Measurements from ENCODE around the gene SPAM1. TPM values are rescaled to one million over a fixed set of nuclear protein-coding genes. Genes with fewer than 3 reads are reported as not detected.

SPAM1 gene
- total RNA-seq, 2 experiments from 2014 or later = not detected

DNA sequence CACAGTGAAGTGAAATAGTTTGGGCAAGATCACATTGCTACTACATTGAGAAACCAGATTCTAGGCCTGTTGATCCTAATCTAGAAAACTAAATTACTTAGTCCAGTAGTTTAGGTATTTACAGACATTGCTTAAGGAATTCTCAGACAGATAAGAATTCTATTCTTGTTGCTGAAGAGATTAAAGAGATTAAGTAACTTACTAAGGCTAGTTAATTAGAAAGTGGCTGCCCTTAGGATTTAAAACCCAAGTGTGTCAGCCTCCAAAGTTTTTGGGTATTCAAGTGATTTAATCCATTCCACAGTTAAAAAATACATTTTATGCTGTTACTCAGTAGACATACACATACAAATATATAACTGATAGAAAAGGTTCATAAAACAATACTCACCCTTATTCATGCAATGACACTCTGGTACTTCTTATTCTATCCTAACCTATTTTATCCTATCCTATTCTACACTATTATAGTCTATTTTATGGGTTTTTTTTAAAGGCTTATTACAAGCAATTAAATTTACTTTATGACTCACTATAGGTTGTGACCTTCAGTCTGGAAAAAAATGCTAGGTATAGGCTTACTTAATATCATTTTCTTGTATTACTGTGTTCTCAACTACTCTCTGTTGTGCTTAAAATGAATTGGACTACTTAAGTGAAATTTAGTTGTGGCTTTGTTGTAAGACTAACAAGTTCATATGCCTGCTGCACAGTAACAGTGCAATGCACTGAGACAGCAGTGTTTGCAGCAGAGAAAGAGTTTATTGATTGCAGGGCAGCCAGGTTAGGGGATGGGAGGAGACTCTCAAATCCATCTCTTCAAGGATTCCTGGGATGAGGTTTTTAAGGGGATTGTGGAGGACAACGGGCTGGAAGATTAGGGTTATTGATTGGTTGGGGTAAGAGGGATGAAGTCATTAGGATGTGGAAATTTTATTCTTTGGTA lies 10.7 kb downstream of the SPAM1 start:
- Mint-ChIP-seq H3K4me3 (no peak overlapping the region), H3K36me3 (no peaks in the 10 kb centered on the region), H3K4me1 (no peaks in the 10 kb centered on the region), H3K9me3 (peaks cover 7% of the 10 kb centered on the region), H3K27ac (no peak overlapping the region), H3K27me3 (no peaks in the 10 kb centered on the region)
- DNase-seq = no peak

DNA sequence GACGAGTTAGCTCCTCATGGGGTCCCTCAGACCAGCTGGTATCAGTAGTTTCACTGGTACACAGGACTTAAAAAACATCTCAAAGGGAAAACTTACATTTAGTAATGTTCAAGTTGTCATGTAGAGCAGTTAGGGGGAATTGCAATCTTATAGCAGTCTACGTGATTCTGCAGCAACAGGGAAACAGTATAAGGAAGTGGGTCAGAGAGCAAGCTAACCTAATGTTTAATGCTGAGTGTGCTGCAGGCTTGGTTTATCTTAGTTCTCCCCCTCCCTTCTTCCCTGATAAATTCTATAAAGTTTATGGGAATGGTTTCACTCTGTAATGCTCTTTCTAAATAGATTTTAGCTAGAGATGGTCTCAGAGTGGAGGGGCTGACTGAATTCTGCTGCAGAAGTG lies 11.3 kb downstream of the SPAM1 start:
- no peak overlapping the region for H3K4me3 Mint-ChIP-seq
- no peak for DNase-seq
- H3K27ac Mint-ChIP-seq = no peak overlapping the region
- peaks cover 7% of the 10 kb centered on the region for H3K9me3 Mint-ChIP-seq
- no peaks in the 10 kb centered on the region for H3K36me3 Mint-ChIP-seq
- H3K27me3 Mint-ChIP-seq = peaks cover 5% of the 10 kb centered on the region
- no peaks in the 10 kb centered on the region for H3K4me1 Mint-ChIP-seq

DNA sequence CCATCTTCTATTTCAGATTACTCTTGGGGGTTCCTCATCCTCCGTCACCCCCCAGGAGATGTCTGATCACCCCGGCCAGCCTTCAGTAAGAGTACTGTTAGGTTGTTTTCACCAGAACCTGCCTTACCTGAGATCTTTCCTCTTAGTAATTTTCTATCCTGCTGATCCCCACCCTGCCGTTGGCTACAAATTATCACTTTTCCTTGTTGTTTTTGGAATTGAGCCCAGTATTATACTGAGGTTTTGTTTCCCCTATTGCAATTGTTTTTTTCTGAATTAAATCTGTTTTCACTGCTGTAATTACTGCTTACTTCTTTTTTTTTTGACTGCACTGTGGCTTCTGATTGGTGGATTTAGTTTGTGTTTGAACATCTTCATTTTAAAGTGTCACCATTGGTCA lies 14.7 kb downstream of the SPAM1 start:
- Mint-ChIP-seq H3K4me3 (no peak overlapping the region), H3K9me3 (peaks cover 7% of the 10 kb centered on the region), H3K4me1 (no peaks in the 10 kb centered on the region), H3K27ac (no peak overlapping the region), H3K36me3 (no peaks in the 10 kb centered on the region), H3K27me3 (peaks cover 11% of the 10 kb centered on the region)
- no peak for DNase-seq

DNA sequence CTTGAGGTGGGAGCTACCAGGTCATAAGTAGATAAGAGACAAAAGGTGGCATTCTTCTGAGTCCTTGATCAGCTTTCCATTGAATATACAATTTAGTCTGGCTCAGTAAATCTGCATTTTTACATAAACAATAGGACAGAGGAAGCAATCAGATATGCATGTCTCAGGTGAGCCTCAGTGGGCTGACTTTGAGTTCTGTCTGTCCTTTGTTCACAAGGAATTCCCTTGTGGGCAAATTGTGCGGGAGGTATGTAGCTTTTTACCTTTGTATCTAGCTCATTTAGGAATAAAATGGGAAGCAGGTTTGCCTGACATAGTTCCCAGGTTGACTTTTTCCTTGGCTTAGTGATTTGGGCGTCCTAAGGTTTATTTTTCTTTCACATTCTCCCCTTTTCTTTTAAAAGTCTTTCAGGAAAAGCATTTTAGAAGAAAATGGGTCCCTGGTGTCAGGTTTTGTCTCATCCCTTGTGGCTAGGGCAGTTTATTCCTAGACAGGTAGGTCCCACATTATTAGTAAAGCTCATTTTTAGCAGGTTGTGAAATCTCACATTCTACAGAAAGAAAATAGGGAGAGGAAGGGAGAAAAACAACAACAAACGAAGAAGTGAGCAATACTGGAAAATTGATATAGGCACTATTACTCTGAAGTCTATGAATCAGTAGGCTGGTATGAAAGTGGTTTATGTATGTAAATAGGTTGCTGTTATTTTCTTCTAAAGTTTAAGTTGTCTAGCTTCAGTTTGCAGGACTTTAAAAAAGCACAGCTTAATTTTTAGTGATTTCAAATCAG lies 16.5 kb downstream of the SPAM1 start:
- peaks cover 11% of the 10 kb centered on the region for H3K27me3 Mint-ChIP-seq
- no peaks in the 10 kb centered on the region for H3K36me3 Mint-ChIP-seq
- H3K4me3 Mint-ChIP-seq = no peak overlapping the region
- no peak for DNase-seq
- H3K4me1 Mint-ChIP-seq = no peaks in the 10 kb centered on the region
- H3K27ac Mint-ChIP-seq = no peak overlapping the region
- H3K9me3 Mint-ChIP-seq = peaks cover 2% of the 10 kb centered on the region

DNA sequence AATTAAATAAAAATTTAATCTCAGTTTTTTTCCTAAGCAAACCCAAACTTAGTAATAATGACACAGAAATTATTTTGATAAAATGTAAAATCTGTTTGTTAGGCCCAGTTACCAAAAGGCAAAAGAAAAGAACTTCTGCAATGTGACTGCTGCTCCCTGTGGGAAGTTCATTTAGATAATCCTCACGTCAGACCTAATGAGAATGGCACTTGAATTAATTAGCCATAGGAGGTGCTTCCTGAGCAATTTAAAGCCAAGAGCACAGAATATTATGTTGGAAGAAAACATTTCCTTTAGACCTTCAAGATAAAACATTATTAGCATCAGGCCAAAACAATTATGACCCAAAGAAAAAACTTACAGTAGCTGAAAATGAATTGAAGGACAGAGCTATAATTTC lies 19.4 kb downstream of the SPAM1 start:
- peaks cover 11% of the 10 kb centered on the region for H3K27me3 Mint-ChIP-seq
- no peaks in the 10 kb centered on the region for H3K9me3 Mint-ChIP-seq
- no peak for DNase-seq
- H3K36me3 Mint-ChIP-seq = no peaks in the 10 kb centered on the region
- no peak overlapping the region for H3K27ac Mint-ChIP-seq
- no peaks in the 10 kb centered on the region for H3K4me1 Mint-ChIP-seq
- H3K4me3 Mint-ChIP-seq = no peak overlapping the region

DNA sequence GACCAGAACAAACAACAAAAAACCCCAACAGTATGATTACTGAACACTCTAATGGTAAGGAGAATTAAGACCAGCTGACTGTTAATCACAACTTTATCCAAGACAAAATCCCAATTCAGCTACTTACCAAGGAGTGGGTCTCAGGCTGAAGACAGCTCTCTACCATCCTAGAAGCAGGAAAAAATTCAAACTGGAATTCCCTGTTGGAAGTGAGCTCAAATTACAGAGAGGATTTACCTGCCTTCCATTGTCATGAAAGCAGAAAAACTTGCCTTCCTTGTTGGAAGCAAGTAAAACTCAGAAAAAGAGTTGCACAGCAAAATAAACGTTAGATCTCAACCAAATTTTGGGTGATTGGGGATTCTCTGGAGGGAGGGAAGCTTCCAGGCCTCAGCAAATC lies 20.9 kb downstream of the SPAM1 start:
- no peaks in the 10 kb centered on the region for H3K36me3 Mint-ChIP-seq
- H3K27me3 Mint-ChIP-seq = peaks cover 11% of the 10 kb centered on the region
- no peaks in the 10 kb centered on the region for H3K9me3 Mint-ChIP-seq
- no peak overlapping the region for H3K4me3 Mint-ChIP-seq
- H3K27ac Mint-ChIP-seq = no peak overlapping the region
- DNase-seq = no peak
- H3K4me1 Mint-ChIP-seq = no peaks in the 10 kb centered on the region

DNA sequence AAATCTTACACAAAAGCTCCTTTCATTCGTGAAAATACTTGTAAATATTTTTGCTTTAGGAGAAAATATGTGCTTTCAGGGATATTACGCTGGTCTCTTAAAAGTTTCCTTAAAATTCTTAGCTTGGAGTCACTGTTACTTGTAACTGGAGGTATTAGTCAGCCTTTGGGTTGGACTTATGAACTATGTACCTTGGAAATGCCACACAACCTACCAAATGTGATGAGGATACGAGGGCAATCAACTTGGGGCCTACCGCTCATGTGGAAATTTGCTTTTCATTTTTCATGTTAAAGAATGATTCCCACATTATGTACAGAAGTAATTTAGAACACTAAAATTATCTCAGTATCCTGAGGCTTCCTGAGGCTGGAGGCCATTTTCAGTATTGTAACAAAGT lies 23.1 kb downstream of the SPAM1 start:
- Mint-ChIP-seq H3K27me3 (peaks cover 5% of the 10 kb centered on the region), H3K4me1 (no peaks in the 10 kb centered on the region), H3K27ac (no peak overlapping the region), H3K9me3 (no peaks in the 10 kb centered on the region), H3K4me3 (no peak overlapping the region), H3K36me3 (no peaks in the 10 kb centered on the region)
- DNase-seq = no peak

DNA sequence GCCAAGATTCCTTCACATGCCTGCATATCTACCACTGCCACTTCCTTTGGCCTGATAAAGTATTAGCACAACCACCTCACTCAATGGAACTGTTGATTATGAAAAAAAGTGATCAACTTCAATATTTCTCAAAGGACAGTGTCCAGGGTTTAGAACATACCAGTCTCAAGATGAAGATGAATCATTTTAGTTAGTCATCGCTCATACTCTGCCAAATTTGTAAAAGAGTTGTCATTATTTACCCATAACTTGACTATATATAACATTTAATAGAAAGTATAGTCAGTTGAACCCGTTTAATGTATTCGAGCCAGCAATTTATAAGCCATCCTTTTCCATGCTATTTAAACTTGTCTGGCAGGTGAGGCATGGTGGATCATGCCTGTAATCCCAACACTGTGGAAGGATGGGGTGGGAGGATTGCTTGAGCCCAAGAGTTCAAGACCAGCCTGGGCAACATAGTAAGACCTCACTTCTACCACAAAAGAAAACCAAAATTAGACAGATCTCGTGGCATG lies 33.2 kb downstream of the SPAM1 start:
- no peak overlapping the region for H3K4me3 Mint-ChIP-seq
- no peak overlapping the region for H3K27ac Mint-ChIP-seq
- H3K4me1 Mint-ChIP-seq = no peaks in the 10 kb centered on the region
- H3K27me3 Mint-ChIP-seq = peaks cover 12% of the 10 kb centered on the region
- no peak for DNase-seq
- H3K9me3 Mint-ChIP-seq = no peaks in the 10 kb centered on the region
- no peaks in the 10 kb centered on the region for H3K36me3 Mint-ChIP-seq

DNA sequence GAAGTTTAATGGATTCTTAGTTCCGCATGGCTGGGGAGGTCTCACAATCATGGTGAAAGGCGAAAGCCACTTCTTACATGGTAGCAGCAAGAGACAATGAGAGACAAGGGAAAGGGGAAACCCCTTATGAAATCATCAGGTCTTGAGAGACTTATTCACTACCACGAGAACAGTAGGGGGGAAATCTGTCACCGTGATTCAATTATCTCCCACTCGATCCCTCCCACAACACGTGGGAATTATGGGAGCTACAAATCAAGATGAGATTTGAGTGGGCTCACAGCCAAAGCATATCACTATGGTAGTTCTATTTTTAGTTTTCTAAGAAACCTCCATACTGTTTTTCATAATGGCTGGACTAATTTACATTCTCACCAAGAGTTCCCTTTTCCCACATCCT lies 36.7 kb downstream of the SPAM1 start:
- Mint-ChIP-seq H3K4me1 (no peaks in the 10 kb centered on the region), H3K36me3 (no peaks in the 10 kb centered on the region), H3K27me3 (peaks cover 8% of the 10 kb centered on the region), H3K4me3 (no peak overlapping the region), H3K9me3 (no peaks in the 10 kb centered on the region), H3K27ac (no peak overlapping the region)
- no peak for DNase-seq

DNA sequence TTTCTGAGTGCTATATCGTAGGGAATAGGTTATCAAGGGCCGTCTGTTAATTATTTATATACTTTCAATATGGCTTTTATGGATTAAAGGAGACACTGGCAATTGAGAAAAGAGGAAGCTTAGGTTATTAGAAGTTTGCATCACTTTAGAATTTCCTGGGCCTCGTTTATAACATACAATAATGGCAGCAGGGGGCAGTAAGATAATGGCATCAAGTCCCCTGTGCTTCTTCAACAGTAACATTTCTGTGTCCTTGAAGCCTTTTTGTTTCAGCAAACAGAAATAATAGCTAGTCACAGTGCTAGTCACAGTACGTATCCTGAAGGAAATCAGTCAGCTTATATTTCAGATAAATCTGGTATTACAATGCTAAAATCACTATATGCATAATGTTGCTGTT lies 41.9 kb downstream of the SPAM1 start:
- no peak overlapping the region for H3K27ac Mint-ChIP-seq
- no peak for DNase-seq
- no peaks in the 10 kb centered on the region for H3K4me1 Mint-ChIP-seq
- H3K36me3 Mint-ChIP-seq = no peaks in the 10 kb centered on the region
- no peaks in the 10 kb centered on the region for H3K27me3 Mint-ChIP-seq
- H3K9me3 Mint-ChIP-seq = no peaks in the 10 kb centered on the region
- no peak overlapping the region for H3K4me3 Mint-ChIP-seq

DNA sequence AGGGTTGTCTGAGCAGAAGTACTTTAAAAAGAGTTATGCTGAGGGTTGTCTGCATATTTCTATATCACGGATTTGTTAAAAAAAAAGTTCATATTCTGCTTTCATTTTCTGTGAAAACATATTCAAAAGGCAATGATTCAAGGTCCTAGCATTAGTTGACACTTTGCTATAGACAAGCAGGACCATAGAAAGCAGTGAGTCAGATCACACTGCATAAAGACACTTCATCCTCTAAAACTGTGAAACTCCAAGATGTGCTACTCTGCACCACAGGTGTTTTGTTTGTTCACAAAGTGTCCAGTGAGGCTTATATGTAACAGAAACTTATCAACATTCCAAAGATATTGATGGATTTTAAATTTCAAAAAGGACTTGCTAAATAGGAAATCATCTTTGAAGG lies 47.0 kb downstream of the SPAM1 start:
- Mint-ChIP-seq H3K27me3 (peaks cover 3% of the 10 kb centered on the region), H3K4me3 (no peak overlapping the region), H3K27ac (no peak overlapping the region), H3K4me1 (no peaks in the 10 kb centered on the region), H3K36me3 (no peaks in the 10 kb centered on the region), H3K9me3 (no peaks in the 10 kb centered on the region)
- DNase-seq = no peak

DNA sequence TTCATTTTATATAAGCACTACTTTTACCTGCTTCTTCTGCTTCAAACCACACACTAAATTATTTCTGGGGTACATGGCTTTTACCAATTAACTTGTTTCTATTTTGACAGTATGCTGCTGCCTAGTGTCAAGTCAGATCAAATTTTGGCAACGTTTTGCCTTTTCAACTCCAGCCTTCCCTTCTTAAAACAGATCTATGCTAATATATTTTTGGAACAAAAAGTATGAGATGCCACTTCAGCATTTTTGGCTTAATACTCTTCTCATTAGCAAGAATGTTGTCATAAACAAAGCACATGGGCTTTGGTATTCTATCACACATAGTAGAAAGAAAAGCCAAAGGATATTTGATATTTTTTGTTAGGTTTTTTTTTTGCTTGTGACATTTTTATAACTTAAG lies 47.8 kb downstream of the SPAM1 start:
- H3K27me3 Mint-ChIP-seq = peaks cover 3% of the 10 kb centered on the region
- no peak for DNase-seq
- H3K36me3 Mint-ChIP-seq = no peaks in the 10 kb centered on the region
- no peaks in the 10 kb centered on the region for H3K9me3 Mint-ChIP-seq
- H3K4me3 Mint-ChIP-seq = no peak overlapping the region
- no peaks in the 10 kb centered on the region for H3K4me1 Mint-ChIP-seq
- no peak overlapping the region for H3K27ac Mint-ChIP-seq

DNA sequence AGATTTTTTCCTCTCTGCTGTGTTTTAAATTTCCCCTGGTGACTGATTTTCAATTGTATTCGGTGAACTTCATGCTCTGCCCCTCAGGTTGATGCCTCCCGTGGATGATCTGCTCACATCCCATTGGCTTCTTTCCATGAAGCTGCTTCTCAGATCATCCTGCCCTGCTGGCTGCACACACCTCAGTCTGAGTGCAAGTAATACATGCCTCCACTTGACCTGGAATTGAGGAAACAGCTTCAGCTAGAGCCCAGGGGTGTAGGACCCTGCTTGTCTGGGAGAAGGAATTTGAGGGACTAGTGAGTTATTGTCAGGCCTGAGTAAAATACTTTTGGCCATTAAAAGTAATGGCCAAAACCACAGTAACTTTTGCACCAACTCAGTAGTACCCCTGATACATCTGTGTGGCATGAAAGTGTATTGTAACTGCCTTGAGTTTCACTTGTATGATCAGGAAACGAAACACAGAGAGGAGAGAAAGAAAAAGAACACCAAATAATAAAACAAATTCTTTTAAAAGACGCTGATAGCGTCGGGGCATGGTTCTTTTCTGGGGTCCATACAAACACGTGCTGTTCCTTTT lies 49.4 kb downstream of the SPAM1 start:
- Mint-ChIP-seq H3K36me3 (no peaks in the 10 kb centered on the region), H3K27me3 (peaks cover 3% of the 10 kb centered on the region), H3K9me3 (no peaks in the 10 kb centered on the region), H3K27ac (no peak overlapping the region), H3K4me1 (no peaks in the 10 kb centered on the region), H3K4me3 (no peak overlapping the region)
- no peak for DNase-seq

DNA sequence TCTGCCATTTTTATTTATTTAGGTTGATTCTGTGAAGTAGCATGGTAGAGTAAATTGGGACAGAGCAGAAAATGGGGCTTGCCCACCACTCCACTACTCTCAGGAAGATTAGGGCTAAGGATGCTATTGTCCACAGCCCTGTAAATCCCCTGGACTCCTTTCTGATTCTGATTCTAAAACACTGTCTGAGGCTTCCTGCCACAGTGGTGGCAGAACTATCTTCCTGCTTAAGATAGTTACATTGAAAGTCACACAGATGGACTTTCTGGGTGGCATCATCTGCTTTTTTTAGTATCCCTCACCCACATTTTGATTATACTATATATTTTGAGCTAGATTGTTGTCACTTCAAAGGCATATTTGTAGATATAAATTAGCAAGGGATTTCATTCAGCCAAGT lies 50.0 kb downstream of the SPAM1 start:
- Mint-ChIP-seq H3K27me3 (peaks cover 3% of the 10 kb centered on the region), H3K4me1 (no peaks in the 10 kb centered on the region), H3K36me3 (no peaks in the 10 kb centered on the region), H3K27ac (no peak overlapping the region), H3K4me3 (no peak overlapping the region), H3K9me3 (no peaks in the 10 kb centered on the region)
- no peak for DNase-seq

DNA sequence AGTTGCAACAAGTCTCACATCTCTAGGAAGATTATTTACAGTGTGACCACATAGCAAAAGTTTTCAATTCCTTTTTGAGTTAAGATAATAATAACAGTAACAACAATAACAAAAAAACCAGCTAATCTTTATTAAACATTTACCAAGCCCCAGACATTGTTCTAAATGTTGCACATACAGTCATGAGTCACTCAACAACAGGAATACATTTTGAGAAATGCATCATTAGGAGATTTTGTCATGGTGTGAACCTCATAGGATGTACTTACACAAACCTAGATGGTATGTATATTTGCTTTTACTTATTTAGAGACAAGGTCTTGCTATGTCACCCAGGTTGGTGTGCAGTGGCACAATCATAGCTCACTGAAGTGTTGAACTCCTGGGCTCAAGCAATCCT lies 52.0 kb downstream of the SPAM1 start:
- Mint-ChIP-seq H3K27me3 (peaks cover 3% of the 10 kb centered on the region), H3K9me3 (peaks cover under 1% of the 10 kb centered on the region), H3K4me1 (no peaks in the 10 kb centered on the region), H3K27ac (no peak overlapping the region), H3K36me3 (no peaks in the 10 kb centered on the region), H3K4me3 (no peak overlapping the region)
- DNase-seq = no peak

Data from activated naive CD8-positive, alpha-beta T cell treated with anti-CD3 and anti-CD28 coated beads for 36 hours (primary cell).